ENCODE data around the gene DPEP1.

Gene DPEP1

GRCh38 chr16:89607937-89608740 lies 5.3 kb upstream of the DPEP1 start:
- no peaks in the 10 kb centered on the region for H3K9me3 ChIP-seq (ENCODE audit: control insufficient read depth in 2 of 2, low read length in 2 of 2)
- no peak overlapping the region for H3K4me3 ChIP-seq (ENCODE audit: low read length in 2 of 2)
- H3K36me3 ChIP-seq (ENCODE audit: control insufficient read depth in 2 of 2, insufficient read depth in 2 of 2, low read length in 2 of 2) = no peaks in the 10 kb centered on the region
- no peak overlapping the region for H3K9ac ChIP-seq (ENCODE audit: low read depth in 1 of 2, low read length in 2 of 2)
- H3K27ac ChIP-seq (ENCODE audit: low read depth in 2 of 2, low read length in 2 of 2) = no peak overlapping the region
- peaks cover 0 to 11% of the 10 kb centered on the region in 2 donors for H3K4me1 ChIP-seq (ENCODE audit: control insufficient read depth in 2 of 2, insufficient read depth in 2 of 2, low read length in 2 of 2)
- H3K27me3 ChIP-seq (ENCODE audit: control insufficient read depth in 2 of 2, insufficient read depth in 2 of 2, low read length in 2 of 2) = peaks cover 16 to 38% of the 10 kb centered on the region in 2 donors

- Histone ChIP-seq H3K36me3 (ENCODE audit: control insufficient read depth in 2 of 2, insufficient read depth in 2 of 2, low read length in 2 of 2) (no peaks in the 10 kb centered on the region), H3K4me1 (ENCODE audit: control insufficient read depth in 2 of 2, insufficient read depth in 2 of 2, low read length in 2 of 2) (peaks cover 0 to 11% of the 10 kb centered on the region in 2 donors), H3K27me3 (ENCODE audit: control insufficient read depth in 2 of 2, insufficient read depth in 2 of 2, low read length in 2 of 2) (peaks cover 22 to 43% of the 10 kb centered on the region in 2 donors), H3K4me3 (ENCODE audit: low read length in 2 of 2) (no peak overlapping the region), H3K27ac (ENCODE audit: low read depth in 2 of 2, low read length in 2 of 2) (no peak overlapping the region), H3K9me3 (ENCODE audit: control insufficient read depth in 2 of 2, low read length in 2 of 2) (no peaks in the 10 kb centered on the region), H3K9ac (ENCODE audit: low read depth in 1 of 2, low read length in 2 of 2) (no peak overlapping the region)
These were observed 3.4 kb upstream of the DPEP1 start for GRCh38 chr16:89610108-89610453.

- H3K9me3 ChIP-seq (ENCODE audit: control insufficient read depth in 2 of 2, low read length in 2 of 2) = no peaks in the 10 kb centered on the region
- no peak overlapping the region for H3K9ac ChIP-seq (ENCODE audit: low read depth in 1 of 2, low read length in 2 of 2)
- no peaks in the 10 kb centered on the region for H3K36me3 ChIP-seq (ENCODE audit: control insufficient read depth in 2 of 2, insufficient read depth in 2 of 2, low read length in 2 of 2)
- H3K4me1 ChIP-seq (ENCODE audit: control insufficient read depth in 2 of 2, insufficient read depth in 2 of 2, low read length in 2 of 2) = peaks cover 0 to 11% of the 10 kb centered on the region in 2 donors
- H3K27me3 ChIP-seq (ENCODE audit: control insufficient read depth in 2 of 2, insufficient read depth in 2 of 2, low read length in 2 of 2) = peaks cover 20 to 36% of the 10 kb centered on the region in 2 donors
- no peak overlapping the region for H3K4me3 ChIP-seq (ENCODE audit: low read length in 2 of 2)
- no peak overlapping the region for H3K27ac ChIP-seq (ENCODE audit: low read depth in 2 of 2, low read length in 2 of 2)
These were observed 851 bp upstream of the DPEP1 start for GRCh38 chr16:89612415-89613166.

GRCh38 chr16:89613954-89614459 lies 565 bp downstream of the DPEP1 start:
- H3K27me3 ChIP-seq (ENCODE audit: control insufficient read depth in 2 of 2, insufficient read depth in 2 of 2, low read length in 2 of 2) = peaks cover 20 to 27% of the 10 kb centered on the region in 2 donors
- no peak overlapping the region for H3K27ac ChIP-seq (ENCODE audit: low read depth in 2 of 2, low read length in 2 of 2)

GRCh38 chr16:89615176-89615575 lies 1.7 kb downstream of the DPEP1 start:
- Histone ChIP-seq H3K27me3 (ENCODE audit: control insufficient read depth in 2 of 2, insufficient read depth in 2 of 2, low read length in 2 of 2) (peaks cover 23 to 28% of the 10 kb centered on the region in 2 donors), H3K9ac (ENCODE audit: low read depth in 1 of 2, low read length in 2 of 2) (no peak overlapping the region), H3K27ac (ENCODE audit: low read depth in 2 of 2, low read length in 2 of 2) (no peak overlapping the region), H3K4me3 (ENCODE audit: low read length in 2 of 2) (no peak overlapping the region), H3K9me3 (ENCODE audit: control insufficient read depth in 2 of 2, low read length in 2 of 2) (no peaks in the 10 kb centered on the region), H3K36me3 (ENCODE audit: control insufficient read depth in 2 of 2, insufficient read depth in 2 of 2, low read length in 2 of 2) (no peaks in the 10 kb centered on the region), H3K4me1 (ENCODE audit: control insufficient read depth in 2 of 2, insufficient read depth in 2 of 2, low read length in 2 of 2) (no peaks in the 10 kb centered on the region)

More at GRCh38 chr16:89613954-89614459, 565 bp downstream of the DPEP1 start:
- no peak overlapping the region for H3K4me3 ChIP-seq (ENCODE audit: low read length in 2 of 2)
- no peak overlapping the region for H3K9ac ChIP-seq (ENCODE audit: low read depth in 1 of 2, low read length in 2 of 2)
- H3K9me3 ChIP-seq (ENCODE audit: control insufficient read depth in 2 of 2, low read length in 2 of 2) = no peaks in the 10 kb centered on the region
- no peaks in the 10 kb centered on the region for H3K4me1 ChIP-seq (ENCODE audit: control insufficient read depth in 2 of 2, insufficient read depth in 2 of 2, low read length in 2 of 2)
- H3K36me3 ChIP-seq (ENCODE audit: control insufficient read depth in 2 of 2, insufficient read depth in 2 of 2, low read length in 2 of 2) = no peaks in the 10 kb centered on the region

- Histone ChIP-seq H3K4me3 (ENCODE audit: low read length in 2 of 2) (no peak overlapping the region), H3K27ac (ENCODE audit: low read depth in 2 of 2, low read length in 2 of 2) (no peak overlapping the region), H3K9me3 (ENCODE audit: control insufficient read depth in 2 of 2, low read length in 2 of 2) (no peaks in the 10 kb centered on the region), H3K36me3 (ENCODE audit: control insufficient read depth in 2 of 2, insufficient read depth in 2 of 2, low read length in 2 of 2) (no peaks in the 10 kb centered on the region), H3K27me3 (ENCODE audit: control insufficient read depth in 2 of 2, insufficient read depth in 2 of 2, low read length in 2 of 2) (peaks cover 26 to 30% of the 10 kb centered on the region in 2 donors), H3K4me1 (ENCODE audit: control insufficient read depth in 2 of 2, insufficient read depth in 2 of 2, low read length in 2 of 2) (no peaks in the 10 kb centered on the region), H3K9ac (ENCODE audit: low read depth in 1 of 2, low read length in 2 of 2) (no peak overlapping the region)
These were observed 2.2 kb downstream of the DPEP1 start for GRCh38 chr16:89615596-89616090.

- Histone ChIP-seq H3K4me3 (ENCODE audit: low read length in 2 of 2) (no peak overlapping the region), H3K4me1 (ENCODE audit: control insufficient read depth in 2 of 2, insufficient read depth in 2 of 2, low read length in 2 of 2) (no peaks in the 10 kb centered on the region), H3K9me3 (ENCODE audit: control insufficient read depth in 2 of 2, low read length in 2 of 2) (no peaks in the 10 kb centered on the region), H3K9ac (ENCODE audit: low read depth in 1 of 2, low read length in 2 of 2) (no peak overlapping the region), H3K36me3 (ENCODE audit: control insufficient read depth in 2 of 2, insufficient read depth in 2 of 2, low read length in 2 of 2) (no peaks in the 10 kb centered on the region), H3K27ac (ENCODE audit: low read depth in 2 of 2, low read length in 2 of 2) (no peak overlapping the region), H3K27me3 (ENCODE audit: control insufficient read depth in 2 of 2, insufficient read depth in 2 of 2, low read length in 2 of 2) (peaks cover 28 to 31% of the 10 kb centered on the region in 2 donors)
These were observed 3.2 kb downstream of the DPEP1 start for GRCh38 chr16:89616623-89617022.

GRCh38 chr16:89617036-89617435 lies 3.6 kb downstream of the DPEP1 start:
- Histone ChIP-seq H3K36me3 (ENCODE audit: control insufficient read depth in 2 of 2, insufficient read depth in 2 of 2, low read length in 2 of 2) (no peaks in the 10 kb centered on the region), H3K9me3 (ENCODE audit: control insufficient read depth in 2 of 2, low read length in 2 of 2) (no peaks in the 10 kb centered on the region), H3K27ac (ENCODE audit: low read depth in 2 of 2, low read length in 2 of 2) (no peak overlapping the region), H3K4me1 (ENCODE audit: control insufficient read depth in 2 of 2, insufficient read depth in 2 of 2, low read length in 2 of 2) (no peaks in the 10 kb centered on the region), H3K27me3 (ENCODE audit: control insufficient read depth in 2 of 2, insufficient read depth in 2 of 2, low read length in 2 of 2) (peaks cover 30 to 35% of the 10 kb centered on the region in 2 donors), H3K4me3 (ENCODE audit: low read length in 2 of 2) (no peak overlapping the region), H3K9ac (ENCODE audit: low read depth in 1 of 2, low read length in 2 of 2) (no peak overlapping the region)

GRCh38 chr16:89618109-89618998 lies 4.9 kb downstream of the DPEP1 start:
- peaks cover 20 to 29% of the 10 kb centered on the region in 2 donors for H3K27me3 ChIP-seq (ENCODE audit: control insufficient read depth in 2 of 2, insufficient read depth in 2 of 2, low read length in 2 of 2)
- H3K27ac ChIP-seq (ENCODE audit: low read depth in 2 of 2, low read length in 2 of 2) = no peak overlapping the region
- no peaks in the 10 kb centered on the region for H3K4me1 ChIP-seq (ENCODE audit: control insufficient read depth in 2 of 2, insufficient read depth in 2 of 2, low read length in 2 of 2)
- H3K36me3 ChIP-seq (ENCODE audit: control insufficient read depth in 2 of 2, insufficient read depth in 2 of 2, low read length in 2 of 2) = no peaks in the 10 kb centered on the region
- H3K4me3 ChIP-seq (ENCODE audit: low read length in 2 of 2) = no peak overlapping the region
- no peaks in the 10 kb centered on the region for H3K9me3 ChIP-seq (ENCODE audit: control insufficient read depth in 2 of 2, low read length in 2 of 2)
- H3K9ac ChIP-seq (ENCODE audit: low read depth in 1 of 2, low read length in 2 of 2) = no peak overlapping the region
